Loucy (cell line): ENCODE results near the gene COLGALT1.

Source experiments
- H2AFZ ChIP-seq: fragments of 200-600 bp; sonication (generic); 2 replicates; pipeline ENCODE4 v1.6.0; 2016; ENCODE audit warnings: antibody characterized with exemption, mild to moderate bottlenecking, low read length, moderate library complexity
- H3F3A ChIP-seq: fragments of 200-600 bp; 2 replicates; pipeline ENCODE4 v1.6.0; 2016; ENCODE audit warnings: antibody characterized with exemption, low read depth, mild to moderate bottlenecking
- H3K27me3 ChIP-seq: fragments of 200-600 bp; sonication (generic); 2 replicates; pipeline ENCODE4 v1.6.1; 2014; ENCODE audit warnings: low read length, mild to moderate bottlenecking; ENCODE audit not compliant: insufficient read depth, poor library complexity, severe bottlenecking
- H3K36me3 ChIP-seq: fragments of 200-600 bp; sonication (generic); 2 replicates; pipeline ENCODE4 v1.6.1; 2016; ENCODE audit warnings: low read length; ENCODE audit not compliant: insufficient read depth
- H3K4me1 ChIP-seq: fragments of 200-600 bp; sonication (generic); 2 replicates; pipeline ENCODE4 v1.5.1; 2014; ENCODE audit warnings: low read length, mild to moderate bottlenecking; ENCODE audit not compliant: insufficient read depth, poor library complexity, severe bottlenecking
- H3K4me2 ChIP-seq: fragments of 200-600 bp; sonication (generic); 2 replicates; pipeline ENCODE4 v1.6.0; 2014; ENCODE audit warnings: antibody characterized with exemption, low read length, low read depth, mild to moderate bottlenecking; ENCODE audit not compliant: poor library complexity, severe bottlenecking
- H3K4me3 ChIP-seq: fragments of 200-600 bp; sonication (generic); 2 replicates; pipeline ENCODE4 v1.5.1; 2014; ENCODE audit warnings: low read length, mild to moderate bottlenecking, mixed read lengths; ENCODE audit not compliant: poor library complexity, severe bottlenecking
- H3K79me2 ChIP-seq: fragments of 200-600 bp; sonication (generic); 2 replicates; pipeline ENCODE4 v1.6.1; 2014; ENCODE audit warnings: low read length; ENCODE audit not compliant: insufficient read depth
- H3K9ac ChIP-seq: fragments of 200-600 bp; sonication (generic); 2 replicates; pipeline ENCODE4 v1.6.0; 2014; ENCODE audit warnings: mild to moderate bottlenecking, low read depth, low read length, moderate library complexity; ENCODE audit not compliant: poor library complexity, severe bottlenecking
- H3K9me2 ChIP-seq: fragments of 200-600 bp; sonication (generic); replicated peaks from 2 replicates; pipeline ENCODE4 v1.6.1; 2016; ENCODE audit warnings: low read depth, low read length, mixed read lengths
- H3K9me3 ChIP-seq: fragments of 200-600 bp; sonication (generic); 2 replicates; pipeline ENCODE4 v1.6.1; 2014; ENCODE audit warnings: mild to moderate bottlenecking, antibody characterized with exemption, low read length, low read depth; ENCODE audit not compliant: insufficient read depth
- H4K20me1 ChIP-seq: fragments of 200-600 bp; sonication (generic); 2 replicates; pipeline ENCODE4 v1.6.0; 2014; ENCODE audit warnings: antibody characterized with exemption, low read length, mild to moderate bottlenecking; ENCODE audit not compliant: insufficient read depth, poor library complexity, severe bottlenecking
- CTCF ChIP-seq: fragments of 200-600 bp; sonication (generic); conservative IDR thresholded peaks from 2 replicates; pipeline ENCODE4 v1.5.1; 2014; ENCODE audit warnings: mild to moderate bottlenecking, antibody characterized with exemption, low read length
- EZH2phosphoT487 ChIP-seq: fragments of 200-600 bp; IDR thresholded peaks from 2 replicates; pipeline ENCODE4 v1.6.1; 2018; ENCODE audit warnings: antibody characterized with exemption, mild to moderate bottlenecking, moderate library complexity, borderline replicate concordance

Gene COLGALT1

GRCh38 chr19:17627161-17627560 is 71.7 kb downstream of the COLGALT1 start:
- Histone ChIP-seq H3K9me3 (no peaks in the 10 kb centered on the region), H3K79me2 (no peaks in the 10 kb centered on the region), H3K4me2 (no peak overlapping the region), H3K9ac (no peak overlapping the region), H3K27me3 (no peaks in the 10 kb centered on the region), H3K36me3 (no peaks in the 10 kb centered on the region), H2AFZ (no peak overlapping the region), H3F3A (no peaks in the 10 kb centered on the region), H3K9me2 (no peaks in the 10 kb centered on the region), H3K4me3 (no peak overlapping the region), H3K4me1 (no peaks in the 10 kb centered on the region), H4K20me1 (no peaks in the 10 kb centered on the region)
- TF ChIP-seq EZH2phosphoT487 (no peak), CTCF (no peak)

- TF ChIP-seq CTCF (no peak), EZH2phosphoT487 (no peak)
Observed at GRCh38 chr19:17627921-17628320, 72.5 kb downstream of the COLGALT1 start.

GRCh38 chr19:17629760-17630159 is 74.3 kb downstream of the COLGALT1 start:
- no peaks in the 10 kb centered on the region for H3K36me3 ChIP-seq
- H3K4me2 ChIP-seq, result no peak overlapping the region
- H3K9me3 ChIP-seq, result no peaks in the 10 kb centered on the region
- no peaks in the 10 kb centered on the region for H3K79me2 ChIP-seq
- no peaks in the 10 kb centered on the region for H3K4me1 ChIP-seq
- H3F3A ChIP-seq, result no peaks in the 10 kb centered on the region
- no peak overlapping the region for H3K4me3 ChIP-seq
- H2AFZ ChIP-seq, result no peak overlapping the region
- no peaks in the 10 kb centered on the region for H3K27me3 ChIP-seq
- H3K9me2 ChIP-seq, result no peaks in the 10 kb centered on the region
- no peaks in the 10 kb centered on the region for H4K20me1 ChIP-seq
- no peak overlapping the region for H3K9ac ChIP-seq
- no peak for TF ChIP-seq EZH2phosphoT487
- no peak for TF ChIP-seq CTCF

More at GRCh38 chr19:17627921-17628320, 72.5 kb downstream of the COLGALT1 start:
- no peaks in the 10 kb centered on the region for H3K9me2 ChIP-seq
- H3K4me3 ChIP-seq, result no peak overlapping the region
- H4K20me1 ChIP-seq, result no peaks in the 10 kb centered on the region
- no peak overlapping the region for H3K9ac ChIP-seq
- H3K79me2 ChIP-seq, result no peaks in the 10 kb centered on the region
- H3K4me2 ChIP-seq, result no peak overlapping the region
- no peaks in the 10 kb centered on the region for H3K9me3 ChIP-seq
- no peak overlapping the region for H2AFZ ChIP-seq
- no peaks in the 10 kb centered on the region for H3K27me3 ChIP-seq
- H3K4me1 ChIP-seq, result no peaks in the 10 kb centered on the region
- H3F3A ChIP-seq, result no peaks in the 10 kb centered on the region
- H3K36me3 ChIP-seq, result no peaks in the 10 kb centered on the region
